ENCODE measurements around the gene ADAMTS2. TPM values are rescaled to one million over a fixed set of nuclear protein-coding genes. Genes with fewer than 3 reads are reported as not detected.

ADAMTS2 gene
- total RNA-seq, 1 donor from 2014 or later, result 61.1 TPM

GRCh38 chr5:179266291-179267070, 78.8 kb downstream of the ADAMTS2 start:
- DNase-seq, result no peak

- DNase-seq, result peak; percentile 93
These were observed 79.6 kb downstream of the ADAMTS2 start for GRCh38 chr5:179265514-179266290.

DNA sequence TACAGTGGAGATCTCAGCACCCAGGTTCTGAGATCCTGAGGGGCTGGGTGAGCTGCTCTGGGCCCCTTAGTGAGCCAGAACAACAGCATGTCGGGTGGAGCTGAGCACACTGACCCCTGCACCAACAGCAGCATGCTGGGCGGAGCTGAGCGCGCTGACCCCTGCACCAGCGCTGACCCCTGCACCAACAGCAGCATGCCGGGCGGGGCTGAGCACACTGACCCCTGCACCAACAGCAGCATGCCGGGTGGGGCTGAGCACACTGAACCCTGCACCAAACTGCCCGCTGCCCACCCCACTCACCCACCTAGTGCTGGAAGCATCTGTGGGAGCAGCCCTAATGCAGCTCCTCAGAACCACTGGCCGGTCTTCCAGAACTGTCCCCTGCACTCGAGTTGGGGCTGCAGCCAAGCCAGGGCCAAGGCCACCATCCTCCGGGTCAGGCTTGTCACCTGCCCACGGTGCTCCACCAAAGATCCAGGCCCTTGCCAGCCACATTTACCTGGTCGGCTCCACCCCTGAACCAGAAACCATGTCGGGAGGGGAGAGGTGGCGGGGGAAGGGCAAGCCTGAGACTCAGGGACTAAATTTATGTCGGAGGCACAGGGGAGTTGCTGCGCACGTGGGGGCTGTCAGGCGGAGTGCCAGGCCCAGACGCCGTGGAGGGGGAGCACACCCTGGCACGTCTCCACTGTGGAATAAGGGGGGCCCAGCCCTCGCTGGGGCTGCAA, 80.3 kb downstream of the ADAMTS2 start:
- no peak for DNase-seq

DNA sequence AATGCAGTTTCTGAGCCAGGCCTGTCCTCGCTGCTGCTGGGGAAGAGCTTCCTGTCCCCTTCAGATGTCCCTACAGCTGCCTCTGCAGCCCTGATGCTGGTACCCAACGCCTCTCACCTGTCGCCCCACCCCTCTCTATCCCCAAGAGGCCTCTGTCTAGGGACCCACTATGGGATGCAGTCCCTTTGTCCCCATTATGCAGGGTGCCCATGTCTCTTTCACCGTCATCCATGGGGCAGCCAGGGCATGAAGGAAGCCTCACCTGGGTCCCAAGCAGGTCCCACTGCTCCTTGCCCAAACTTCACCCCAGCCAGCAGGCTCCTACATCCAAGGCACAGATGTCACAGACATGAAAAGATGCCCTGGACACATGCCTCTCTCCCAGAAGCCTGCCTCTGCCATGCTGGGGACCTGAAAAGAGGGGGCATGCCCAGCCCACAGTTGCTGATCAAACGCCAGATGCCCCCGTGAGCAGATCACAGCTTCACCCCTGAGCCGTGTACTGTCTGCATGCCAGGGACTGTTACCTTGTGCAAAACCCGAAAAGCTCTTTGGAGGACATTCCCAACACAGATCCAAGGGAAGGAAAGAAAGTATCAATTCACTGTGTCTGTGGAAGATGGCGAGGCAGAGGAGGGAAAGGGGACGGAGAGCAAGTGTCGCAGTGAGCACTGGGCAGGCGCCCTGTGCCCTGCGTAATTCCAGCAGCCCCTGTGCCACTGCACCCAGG, 81.0 kb downstream of the ADAMTS2 start:
- DNase-seq, result no peak

GRCh38 chr5:179263391-179264052, 81.7 kb downstream of the ADAMTS2 start:
- no peak for DNase-seq

- no peak for DNase-seq
These were observed 82.9 kb downstream of the ADAMTS2 start for GRCh38 chr5:179262126-179262920.

- peak; percentile 73 for DNase-seq
These were observed 83.7 kb downstream of the ADAMTS2 start for GRCh38 chr5:179261301-179262125.

DNA sequence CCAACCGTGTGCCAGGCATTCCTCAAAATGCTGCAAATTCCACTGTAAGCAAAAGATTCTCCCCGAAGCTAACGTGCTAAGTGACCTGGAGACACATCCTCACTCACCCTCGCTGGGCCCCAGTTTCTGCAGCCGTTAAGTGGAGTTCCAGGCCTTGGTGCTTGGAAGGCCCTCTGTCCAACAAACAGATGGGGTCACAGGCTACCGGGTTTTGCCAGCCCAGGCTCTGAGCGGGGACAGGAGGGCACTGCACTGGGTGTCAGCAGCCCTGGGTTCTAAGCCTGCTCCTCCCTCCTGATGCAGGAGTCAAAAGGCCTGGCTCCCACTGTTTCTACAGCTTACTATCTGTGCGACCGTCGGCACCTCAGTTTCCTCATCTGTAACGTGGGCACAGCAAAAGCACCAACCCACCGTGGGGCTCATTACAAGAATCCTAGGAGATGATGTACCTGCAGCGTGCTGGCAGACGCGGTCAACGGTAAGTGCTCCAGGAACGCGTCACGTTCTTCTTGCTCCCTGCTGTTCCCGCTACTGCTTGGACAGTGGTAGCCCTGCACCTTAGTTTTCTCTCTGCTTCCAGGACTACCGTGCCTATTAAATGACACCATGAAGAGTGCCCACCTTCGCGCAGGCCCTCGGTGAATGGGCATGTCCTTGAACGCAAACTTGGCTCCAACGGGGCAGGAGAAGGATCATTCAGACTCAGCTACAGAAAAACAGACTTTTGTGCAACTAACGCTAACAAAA, 84.8 kb downstream of the ADAMTS2 start:
- DNase-seq, result no peak

- DNase-seq, result no peak
These were observed 85.4 kb downstream of the ADAMTS2 start for GRCh38 chr5:179259731-179260323.

GRCh38 chr5:179258922-179259730, 86.1 kb downstream of the ADAMTS2 start:
- DNase-seq, result no peak

GRCh38 chr5:179258001-179258921, 87.0 kb downstream of the ADAMTS2 start:
- DNase-seq, result no peak

- peak; percentile 66 for DNase-seq
These were observed 88.0 kb downstream of the ADAMTS2 start for GRCh38 chr5:179257176-179257682.

DNA sequence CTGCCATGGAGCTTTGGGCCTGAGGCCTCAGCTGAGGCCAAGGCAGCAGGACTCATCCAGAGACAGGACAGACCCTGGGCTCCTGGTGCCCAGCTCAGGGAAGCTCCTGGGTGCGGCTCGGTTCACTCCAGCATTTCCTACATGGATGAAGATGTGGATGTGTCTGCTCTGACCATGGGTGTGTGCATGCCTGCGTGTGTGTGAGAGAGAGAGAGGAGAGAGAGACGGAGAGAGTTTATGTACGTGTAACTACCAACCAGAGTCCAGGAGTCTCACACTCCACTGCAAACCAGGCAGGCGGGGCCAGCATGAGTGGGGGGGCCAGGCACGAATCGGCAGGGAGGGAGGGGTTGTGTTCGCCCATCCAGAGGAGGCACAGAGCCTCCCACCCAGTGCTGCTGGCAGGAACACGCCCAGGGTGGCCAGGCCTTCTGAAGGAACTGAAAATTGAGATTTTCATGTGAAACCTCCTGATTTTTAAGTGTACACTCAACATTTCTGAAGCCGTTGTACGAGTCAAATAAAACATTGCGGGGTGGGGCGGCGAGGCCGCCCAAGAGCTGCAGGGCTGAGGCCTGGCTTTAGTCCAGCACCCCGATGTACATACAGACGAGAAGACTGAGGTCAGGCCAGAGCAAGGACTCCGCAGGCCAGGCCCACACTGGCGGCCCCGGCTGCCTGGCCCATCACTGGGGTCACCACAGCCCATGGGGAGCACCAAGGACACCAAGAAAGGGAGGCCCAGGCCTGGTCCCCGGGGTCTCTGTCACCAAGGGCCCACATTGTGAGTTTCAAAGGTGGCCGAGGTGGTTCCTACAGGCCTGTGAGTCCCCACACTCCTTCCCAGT, 88.7 kb downstream of the ADAMTS2 start:
- no peak for DNase-seq

DNA sequence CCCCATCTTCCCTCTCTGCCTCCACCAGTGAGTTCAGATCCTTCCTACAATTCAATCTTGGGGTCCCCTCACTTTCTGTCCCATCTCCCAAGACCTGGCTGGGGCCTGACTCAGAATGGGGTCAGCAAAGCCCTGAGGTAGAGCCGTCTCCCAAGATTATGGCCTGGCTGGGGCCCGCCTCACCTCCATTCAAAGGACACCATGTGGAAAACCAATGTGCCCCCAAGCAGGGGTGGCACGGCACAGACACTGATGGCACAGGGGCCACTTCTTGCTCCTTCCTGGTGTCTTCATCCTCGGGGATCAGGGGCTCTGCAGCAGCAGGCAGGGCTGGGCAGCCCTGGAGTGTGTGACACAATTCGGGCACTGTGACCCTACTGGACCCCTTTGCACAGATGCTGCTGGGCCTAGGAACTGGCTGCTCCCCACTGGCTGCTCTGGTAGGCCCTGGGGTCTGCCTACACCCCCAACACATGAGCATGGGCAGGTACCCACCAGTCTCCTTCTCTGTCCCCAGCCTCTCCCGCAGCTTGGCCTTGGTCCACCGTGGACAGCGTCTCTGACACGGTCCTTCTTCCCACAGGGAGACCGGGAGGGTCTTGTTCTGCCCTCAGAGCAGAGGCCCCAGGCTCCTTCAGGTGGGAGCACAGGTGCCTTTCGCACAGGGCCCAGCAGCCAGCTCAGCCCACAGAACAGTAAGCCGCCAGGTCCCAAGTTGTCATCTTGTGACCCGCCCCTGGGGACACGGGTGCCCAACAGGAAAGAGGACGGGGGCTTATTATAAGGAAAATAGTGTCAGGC, 89.5 kb downstream of the ADAMTS2 start:
- DNase-seq, result no peak

Measured in tongue (tissue), 2 donors.